Measurements from ENCODE around the gene RGS2.

The RGS2 gene

GRCh38 chr1:192767798-192768197 lies 41.0 kb upstream of the RGS2 start:
- no peaks in the 10 kb centered on the region for H3K4me1 ChIP-seq (ENCODE audit: low read length)
- H4K20me1 ChIP-seq (ENCODE audit: insufficient read depth, low read length), result no peaks in the 10 kb centered on the region
- no peaks in the 10 kb centered on the region for H3K9me3 ChIP-seq (ENCODE audit: insufficient read depth, low read length)
- H3K27me3 ChIP-seq (ENCODE audit: low read depth, low read length), result no peaks in the 10 kb centered on the region
- no peak overlapping the region for H3K4me3 ChIP-seq (ENCODE audit: low read length)
- H3K27ac ChIP-seq (ENCODE audit: low read length), result no peak overlapping the region
- H2AFZ ChIP-seq (ENCODE audit: low read depth, low read length), result no peak overlapping the region
- H3K9ac ChIP-seq (ENCODE audit: low read length), result no peak overlapping the region
- no peak for TF ChIP-seq EZH2phosphoT487 (IDR thresholded peaks at IDR 0.05; ENCODE audit: low read depth)
- TF ChIP-seq CTCF (IDR thresholded peaks at IDR 0.05; ENCODE audit: low read depth, low read length), result no peak
- H3K79me2 ChIP-seq (ENCODE audit: low read length), result no peaks in the 10 kb centered on the region
- no peaks in the 10 kb centered on the region for H3K36me3 ChIP-seq (replicated peaks; ENCODE audit: low read depth, low read length)
- no peak overlapping the region for H3K4me2 ChIP-seq (ENCODE audit: low read length)

GRCh38 chr1:192768463-192768862 lies 40.4 kb upstream of the RGS2 start:
- Histone ChIP-seq H3K79me2 (ENCODE audit: low read length) (no peaks in the 10 kb centered on the region), H3K9me3 (ENCODE audit: insufficient read depth, low read length) (no peaks in the 10 kb centered on the region), H2AFZ (ENCODE audit: low read depth, low read length) (no peak overlapping the region), H3K4me1 (ENCODE audit: low read length) (no peaks in the 10 kb centered on the region), H3K27me3 (ENCODE audit: low read depth, low read length) (no peaks in the 10 kb centered on the region), H3K27ac (ENCODE audit: low read length) (no peak overlapping the region), H3K9ac (ENCODE audit: low read length) (no peak overlapping the region), H3K4me3 (ENCODE audit: low read length) (no peak overlapping the region), H4K20me1 (ENCODE audit: insufficient read depth, low read length) (no peaks in the 10 kb centered on the region), H3K4me2 (ENCODE audit: low read length) (no peak overlapping the region), H3K36me3 (replicated peaks; ENCODE audit: low read depth, low read length) (no peaks in the 10 kb centered on the region)
- TF ChIP-seq CTCF (IDR thresholded peaks at IDR 0.05; ENCODE audit: low read depth, low read length) (no peak), EZH2phosphoT487 (IDR thresholded peaks at IDR 0.05; ENCODE audit: low read depth) (no peak)

- Histone ChIP-seq H4K20me1 (ENCODE audit: insufficient read depth, low read length) (no peaks in the 10 kb centered on the region), H3K9ac (ENCODE audit: low read length) (no peak overlapping the region), H2AFZ (ENCODE audit: low read depth, low read length) (no peak overlapping the region), H3K9me3 (ENCODE audit: insufficient read depth, low read length) (no peaks in the 10 kb centered on the region), H3K4me1 (ENCODE audit: low read length) (no peaks in the 10 kb centered on the region), H3K27me3 (ENCODE audit: low read depth, low read length) (no peaks in the 10 kb centered on the region; the same call in 1 of the 2 replicates), H3K79me2 (ENCODE audit: low read length) (no peaks in the 10 kb centered on the region), H3K4me3 (ENCODE audit: low read length) (no peak overlapping the region), H3K4me2 (ENCODE audit: low read length) (no peak overlapping the region), H3K27ac (ENCODE audit: low read length) (no peak overlapping the region), H3K36me3 (replicated peaks; ENCODE audit: low read depth, low read length) (no peaks in the 10 kb centered on the region)
- TF ChIP-seq CTCF (IDR thresholded peaks at IDR 0.05; ENCODE audit: low read depth, low read length), result no peak
- TF ChIP-seq EZH2phosphoT487 (IDR thresholded peaks at IDR 0.05; ENCODE audit: low read depth), result no peak
These were observed 37.5 kb upstream of the RGS2 start for GRCh38 chr1:192771341-192771740.

GRCh38 chr1:192775631-192776030 lies 33.2 kb upstream of the RGS2 start:
- Histone ChIP-seq H2AFZ (ENCODE audit: low read depth, low read length) (no peak overlapping the region), H3K4me1 (ENCODE audit: low read length) (no peaks in the 10 kb centered on the region), H3K4me3 (ENCODE audit: low read length) (no peak overlapping the region), H3K27me3 (ENCODE audit: low read depth, low read length) (no peaks in the 10 kb centered on the region; the same call in 1 of the 2 replicates), H3K79me2 (ENCODE audit: low read length) (no peaks in the 10 kb centered on the region), H3K9me3 (ENCODE audit: insufficient read depth, low read length) (no peaks in the 10 kb centered on the region), H3K9ac (ENCODE audit: low read length) (no peak overlapping the region), H3K4me2 (ENCODE audit: low read length) (no peak overlapping the region), H3K36me3 (replicated peaks; ENCODE audit: low read depth, low read length) (no peaks in the 10 kb centered on the region), H3K27ac (ENCODE audit: low read length) (no peak overlapping the region), H4K20me1 (ENCODE audit: insufficient read depth, low read length) (no peaks in the 10 kb centered on the region)
- no peak for TF ChIP-seq EZH2phosphoT487 (IDR thresholded peaks at IDR 0.05; ENCODE audit: low read depth)
- TF ChIP-seq CTCF (IDR thresholded peaks at IDR 0.05; ENCODE audit: low read depth, low read length), result no peak

Data from OCI-LY3 (cell line).